ENCODE measurements around the gene ATP7A.
A peak's percentile ranks its signal among the peaks of the same experiment; 100 is the strongest.
"Not testable (repeated sequence)": the region's sequence is repeated elsewhere in the genome, so short reads cannot be mapped to it uniquely, and the experiment has no call there.

ATP7A gene

DNA sequence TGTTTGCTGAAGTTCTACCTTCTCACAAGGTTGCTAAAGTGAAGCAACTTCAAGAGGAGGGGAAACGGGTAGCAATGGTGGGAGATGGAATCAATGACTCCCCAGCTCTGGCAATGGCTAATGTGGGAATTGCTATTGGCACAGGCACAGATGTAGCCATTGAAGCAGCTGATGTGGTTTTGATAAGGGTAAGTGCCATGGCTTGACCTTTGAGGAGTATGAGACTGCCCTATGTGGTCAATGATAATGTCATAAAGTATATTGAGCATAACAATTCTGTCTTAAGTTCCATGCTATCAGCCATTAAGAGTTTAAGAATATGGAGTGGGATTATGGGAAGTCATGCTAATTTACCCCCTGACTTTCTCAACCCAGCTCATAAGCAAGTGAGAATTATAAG lies 132.1 kb downstream of the ATP7A start:
- no peak for DNase-seq

DNA sequence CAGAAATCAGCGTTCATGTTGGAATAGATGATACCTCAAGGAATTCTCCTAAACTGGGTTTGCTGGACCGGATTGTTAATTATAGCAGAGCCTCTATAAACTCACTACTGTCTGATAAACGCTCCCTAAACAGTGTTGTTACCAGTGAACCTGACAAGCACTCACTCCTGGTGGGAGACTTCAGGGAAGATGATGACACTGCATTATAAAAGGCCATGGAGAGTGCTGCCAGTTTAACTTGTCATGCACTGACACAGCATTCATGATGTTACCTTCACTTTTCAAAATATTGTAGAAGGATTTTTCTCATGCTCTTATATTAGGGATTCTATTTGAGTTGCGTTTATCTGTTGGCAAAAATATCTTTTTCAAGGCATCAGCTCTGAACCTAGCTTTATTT lies 135.9 kb downstream of the ATP7A start:
- no peak for DNase-seq

DNA sequence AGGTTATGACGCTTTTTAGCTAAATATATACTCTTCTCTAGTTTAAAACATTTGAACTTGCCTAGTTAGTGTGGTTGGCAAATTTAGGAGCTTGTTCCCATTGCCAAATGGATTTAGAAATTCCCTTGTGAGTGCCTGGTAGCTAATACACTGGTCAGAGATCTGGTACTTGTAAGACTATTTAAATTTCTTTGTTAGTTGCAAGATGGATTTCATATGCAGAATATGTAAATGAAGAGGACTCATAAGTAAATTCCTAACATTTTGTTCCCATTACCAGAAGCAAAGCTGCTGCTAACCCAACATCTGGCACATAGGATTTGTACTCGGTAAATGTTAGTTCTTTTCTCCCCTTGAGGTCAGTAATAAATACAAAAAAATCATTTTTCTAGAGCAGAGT lies 137.6 kb downstream of the ATP7A start:
- DNase-seq, result no peak

DNA sequence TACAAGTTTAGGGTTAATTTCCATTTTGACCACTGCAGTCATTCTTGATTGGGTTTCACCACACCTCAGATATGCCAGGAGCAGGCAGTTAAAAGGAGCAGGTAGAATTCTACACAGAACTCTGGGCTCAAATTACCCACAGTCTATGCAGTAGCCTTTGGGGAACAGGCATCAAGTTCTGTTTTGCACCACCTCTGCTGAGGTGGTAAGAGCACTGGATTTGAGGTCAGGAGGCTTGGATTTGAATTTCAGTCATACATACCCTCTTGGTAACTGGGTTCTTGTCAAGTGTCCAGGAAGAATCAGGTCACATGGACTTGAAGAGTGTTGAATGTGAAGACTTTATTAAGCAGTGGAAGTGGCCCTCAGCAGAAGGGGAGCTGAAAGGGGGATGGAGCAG lies 153.2 kb downstream of the ATP7A start:
- DNase-seq, result no peak

DNA sequence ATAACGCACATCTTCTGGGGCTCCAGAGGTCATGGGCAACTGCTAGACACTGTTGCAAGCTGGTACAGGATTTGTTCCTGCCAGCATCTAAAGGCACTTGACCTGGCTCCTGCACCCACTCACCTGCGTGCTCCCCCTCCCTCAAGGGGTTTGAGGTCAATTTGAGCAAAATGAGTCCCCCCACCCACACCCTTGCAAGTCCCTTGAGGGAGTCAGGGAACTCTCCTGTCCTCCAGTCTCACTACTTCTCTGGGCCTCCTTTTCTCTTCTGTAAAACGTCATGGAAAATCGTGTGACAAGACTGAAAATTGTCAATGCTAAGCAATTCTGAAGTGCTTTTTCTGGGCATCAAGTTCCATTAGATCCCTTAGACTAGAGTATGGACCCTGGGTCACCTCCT lies 153.7 kb downstream of the ATP7A start:
- DNase-seq, result no peak

DNA sequence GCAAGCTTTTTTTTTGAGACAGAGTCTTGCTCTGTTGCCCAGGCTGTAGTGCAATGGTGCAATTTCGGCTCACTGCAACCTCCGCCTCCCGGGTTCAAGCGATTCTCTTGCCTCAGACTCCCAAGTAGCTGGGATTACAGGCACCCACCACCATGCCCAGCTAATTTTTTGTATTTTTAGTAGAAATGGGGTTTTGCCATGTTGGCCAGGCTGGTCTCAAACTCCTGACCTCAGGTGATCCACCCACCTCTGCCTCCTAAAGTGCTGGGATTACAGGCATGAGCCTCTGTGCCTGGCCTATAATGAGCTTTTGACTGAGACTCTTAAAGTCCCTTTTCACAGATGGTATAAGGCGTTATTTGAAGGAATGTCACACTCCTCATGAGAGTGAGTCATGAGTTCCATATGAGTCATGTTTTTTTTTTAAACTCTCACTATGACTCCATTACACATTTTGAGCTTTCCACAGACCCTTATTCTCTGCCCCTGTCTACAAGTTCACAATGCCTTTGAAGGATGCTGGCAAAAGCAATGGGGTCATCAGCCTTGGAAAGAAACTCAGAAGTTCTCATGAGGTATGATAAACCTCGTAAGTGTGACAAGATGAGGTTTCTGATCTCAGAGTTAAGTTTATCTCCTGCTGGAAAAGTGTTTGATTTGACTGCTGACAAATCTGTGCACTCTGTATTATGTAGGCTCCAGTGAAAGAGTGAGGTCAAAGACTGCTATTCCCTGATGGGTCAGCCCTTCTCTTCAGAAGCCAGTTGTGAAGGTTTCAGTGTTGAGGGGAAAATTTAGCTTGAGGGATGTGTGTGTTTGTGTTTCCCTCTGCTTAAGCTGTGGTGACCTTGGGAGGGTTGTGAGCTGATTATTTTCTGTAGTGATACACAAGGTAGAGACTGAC lies 154.5 kb downstream of the ATP7A start:
- not testable (repeated sequence) for DNase-seq

DNA sequence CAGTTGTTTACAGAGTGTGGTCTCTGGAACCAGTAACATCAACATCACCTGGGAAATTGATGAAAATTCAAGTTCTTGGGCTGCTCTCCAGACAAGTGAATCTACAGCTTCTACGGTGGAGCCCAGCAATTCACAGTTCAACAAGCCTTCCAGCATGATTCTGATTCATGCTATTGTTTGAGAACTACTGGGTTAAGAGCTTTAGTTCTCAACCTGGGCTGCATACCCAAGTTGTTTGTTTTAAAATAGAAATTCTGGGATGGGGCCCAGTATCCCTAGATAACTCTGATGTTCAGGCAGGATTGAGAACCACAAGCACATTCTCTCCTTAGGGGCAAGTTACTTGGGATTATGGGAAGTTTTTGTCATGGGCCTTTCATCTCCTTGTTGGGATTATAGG lies 155.6 kb downstream of the ATP7A start:
- DNase-seq, result no peak

DNA sequence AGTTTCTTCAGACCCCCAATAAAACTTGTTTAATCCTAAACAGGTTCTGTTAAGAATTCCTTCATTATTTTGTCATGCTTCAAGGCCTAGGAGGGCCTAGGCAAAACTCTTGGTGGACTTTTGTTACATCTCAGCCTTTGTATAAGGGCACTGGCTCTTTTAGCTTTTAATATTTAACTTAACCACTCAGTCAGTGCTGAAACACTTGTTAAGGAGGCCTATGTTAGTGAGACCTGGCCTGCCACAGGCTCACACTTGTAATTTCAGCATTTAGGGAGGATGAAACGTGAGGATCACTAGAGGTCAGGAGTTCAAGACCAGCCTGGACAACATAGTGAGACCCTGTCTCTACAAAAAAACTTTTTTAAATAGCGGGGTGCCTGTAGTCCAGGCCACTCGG lies 160.8 kb downstream of the ATP7A start:
- DNase-seq, result no peak

DNA sequence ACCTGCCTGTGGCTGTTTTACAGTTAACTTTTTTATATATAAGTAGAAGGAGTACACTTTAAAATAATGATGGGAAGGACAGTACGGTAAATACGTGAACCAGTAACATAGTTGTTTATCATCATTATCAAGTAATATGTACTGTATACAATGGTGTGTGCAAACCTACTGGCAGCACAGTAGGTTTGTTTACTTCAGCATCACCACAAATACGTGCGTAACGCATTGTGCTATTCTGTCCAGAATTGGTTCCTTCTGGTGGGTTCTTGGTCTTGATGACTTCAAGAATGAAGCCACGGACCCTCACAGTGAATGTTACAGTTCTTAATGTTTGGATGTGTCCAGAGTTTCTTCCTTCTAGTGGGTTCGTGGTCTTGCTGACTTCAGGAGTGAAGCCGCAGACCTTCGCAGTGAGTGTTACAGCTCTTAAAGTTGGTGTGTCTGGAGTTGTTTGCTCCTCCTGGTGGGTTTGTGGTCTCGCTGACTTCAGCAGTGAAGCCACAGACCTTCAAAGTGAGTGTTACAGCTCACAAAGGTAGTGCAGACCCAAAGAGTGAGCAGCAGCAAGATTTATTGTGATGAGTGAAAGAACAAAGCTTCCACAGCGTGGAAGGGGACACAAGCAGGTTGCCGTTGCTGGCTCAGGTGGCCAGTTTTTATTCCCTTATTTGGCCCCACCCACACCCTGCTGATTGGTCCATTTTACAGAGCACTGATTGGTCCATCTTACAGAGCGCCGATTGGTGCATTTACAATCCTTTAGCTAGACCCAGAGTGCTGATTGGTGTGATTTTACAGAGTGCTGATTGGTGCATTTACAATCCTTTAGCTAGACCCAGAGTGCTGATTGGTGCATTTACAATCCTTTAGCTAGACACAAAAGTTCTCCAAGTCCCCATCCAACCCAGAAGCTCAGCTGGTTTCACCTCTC lies 162.9 kb downstream of the ATP7A start:
- DNase-seq, result peak; percentile 39

DNA sequence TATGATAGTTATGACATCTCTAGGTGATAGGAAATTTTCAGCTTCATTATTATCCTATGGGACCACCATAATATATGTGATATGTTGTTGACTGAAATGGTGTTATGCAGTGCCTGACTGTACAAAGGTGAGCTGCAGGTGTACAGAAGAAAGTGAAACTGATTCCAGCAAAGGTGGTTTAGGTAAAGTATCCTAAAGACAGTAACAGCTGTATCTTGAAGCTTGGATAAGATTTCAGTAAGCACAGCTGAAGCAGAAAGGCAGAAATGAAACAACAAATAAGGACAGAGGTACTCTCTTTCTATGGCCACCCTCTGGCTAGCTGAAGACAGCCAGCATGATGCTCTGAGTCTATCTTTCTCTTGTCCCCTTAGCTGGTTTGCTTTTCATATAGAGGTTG lies 163.6 kb downstream of the ATP7A start:
- DNase-seq, result no peak

DNA sequence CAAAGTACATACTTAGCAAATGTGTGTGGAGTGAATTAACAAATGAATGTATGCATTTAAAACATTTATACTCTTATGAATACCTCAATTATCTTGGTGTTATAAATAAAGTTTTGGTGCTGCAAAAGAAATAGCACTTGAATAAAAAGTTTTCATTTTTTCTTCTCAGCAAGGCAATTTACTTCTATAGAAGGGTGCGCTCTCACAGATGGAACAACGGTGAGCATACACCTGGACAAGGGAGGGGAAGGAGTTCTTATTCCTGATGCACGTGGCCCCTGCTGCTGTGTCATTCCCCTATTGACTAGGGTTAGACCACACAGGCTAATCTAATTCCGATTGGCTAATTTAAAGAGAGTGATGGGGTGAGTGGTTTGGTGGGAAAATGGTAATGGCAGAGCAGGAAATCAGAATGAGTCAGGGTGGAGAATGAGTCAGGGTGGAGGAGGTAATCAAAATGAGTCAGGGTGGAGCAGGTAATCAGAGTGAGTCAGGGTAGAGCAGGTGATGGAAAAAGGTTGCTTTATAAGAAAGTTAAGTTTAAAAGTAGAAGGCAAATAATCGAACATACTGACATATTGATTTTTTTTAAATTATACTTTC lies 165.4 kb downstream of the ATP7A start:
- DNase-seq, result no peak

DNA sequence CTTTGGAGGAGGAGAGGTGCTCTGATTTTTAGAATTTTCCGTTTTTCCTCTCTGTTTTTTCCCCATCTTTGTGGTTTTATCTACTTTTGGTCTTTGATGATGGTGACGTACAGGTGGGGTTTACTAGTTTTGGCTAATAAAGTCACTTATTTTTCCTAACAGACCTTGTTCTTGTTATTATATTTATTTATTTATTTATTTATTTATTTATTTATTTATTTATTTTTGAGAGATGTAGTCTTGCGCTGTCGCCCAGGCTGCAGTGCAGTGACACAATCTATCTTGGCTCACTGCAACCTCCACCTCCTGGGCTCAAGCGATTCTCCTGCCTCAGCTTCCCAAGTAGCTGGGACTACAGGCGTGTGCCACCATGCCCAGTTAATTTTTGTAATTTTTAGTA lies 170.9 kb downstream of the ATP7A start:
- DNase-seq, result not testable (repeated sequence)

DNA sequence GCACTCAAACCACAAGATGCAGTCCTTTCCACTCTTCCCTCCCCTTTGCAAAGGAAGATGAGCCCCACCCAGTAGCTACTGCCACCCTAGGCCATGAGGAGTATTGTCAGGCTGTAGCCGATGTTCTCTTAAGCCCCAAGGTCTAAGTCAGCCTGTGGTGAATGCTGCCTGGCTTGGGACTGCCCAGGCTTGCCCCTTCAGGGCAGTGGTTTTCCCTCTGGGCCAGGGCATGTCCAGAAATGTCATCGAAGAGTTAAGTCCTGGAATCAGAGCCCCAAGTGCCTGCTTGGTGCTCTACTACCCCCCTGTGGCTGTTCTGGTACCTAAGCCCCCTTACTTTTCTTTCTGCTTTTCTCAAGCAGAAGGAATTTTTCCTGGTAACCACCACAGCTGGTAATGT lies 181.8 kb downstream of the ATP7A start:
- DNase-seq, result no peak

DNA sequence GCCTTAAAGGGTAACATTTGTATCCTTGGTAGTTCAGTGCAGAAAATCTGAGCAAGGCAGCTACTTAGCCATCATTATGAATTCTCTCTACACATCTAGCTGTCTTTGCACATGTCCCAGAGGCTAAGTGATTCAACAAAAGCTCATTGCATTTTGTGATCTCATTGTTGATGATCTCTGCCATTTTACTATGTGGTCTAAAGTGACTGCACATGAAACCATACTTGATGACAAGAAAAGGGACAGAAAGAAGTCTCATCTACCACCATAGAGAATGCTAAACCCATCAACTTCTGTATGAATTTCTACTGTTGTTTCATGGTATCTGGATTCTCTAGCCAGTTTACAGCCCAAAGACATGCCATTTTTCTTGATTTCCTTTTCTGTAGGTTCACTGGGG lies 187.6 kb downstream of the ATP7A start:
- no peak for DNase-seq

Data from CD4-positive, alpha-beta T cell treated with Interleukin-10 for 1 hour (primary cell).